SK-N-SH treated with all-trans-retinoic acid at 6 μM for 48 hours (cell line): Measurements from ENCODE around the gene CMBL.

Experiments used
- ATAC-seq: fragments of 200-7000 bp; cut with Tn5 transposase; 3 replicates; pipeline ENCODE4 v1.9.1; 2020; ENCODE audit warnings: mild to moderate bottlenecking, moderate library complexity
- ARNTL ChIP-seq: fragments of 450-650 bp; formaldehyde crosslinking; IDR thresholded peaks from 2 replicates; pipeline ENCODE4 v1.5.0; 2020; ENCODE audit warnings: low read depth, mild to moderate bottlenecking, moderate library complexity, borderline replicate concordance
- BACH2 ChIP-seq: fragments of 250-450 bp; sonication (Bioruptor Pico); IDR thresholded peaks from 2 replicates; pipeline ENCODE4 v1.9.0; 2021; ENCODE audit warnings: mild to moderate bottlenecking, borderline replicate concordance
- CSDC2 ChIP-seq: fragments of 250-450 bp; sonication (Bioruptor Pico); IDR thresholded peaks from 2 replicates; pipeline ENCODE4 v1.5.0; 2020; ENCODE audit warnings: mild to moderate bottlenecking, moderate library complexity
- ESRRG ChIP-seq: fragments of 250-450 bp; sonication (Bioruptor Pico); IDR thresholded peaks from 2 replicates; pipeline ENCODE4 v1.6.1; 2021; ENCODE audit warnings: mild to moderate bottlenecking
- GLIS3 ChIP-seq: fragments of 250-450 bp; sonication (Bioruptor Pico); IDR thresholded peaks from 2 replicates; pipeline ENCODE4 v1.5.0; 2020; ENCODE audit warnings: mild to moderate bottlenecking, moderate library complexity
- ISL1 ChIP-seq: fragments of 250-450 bp; sonication (Bioruptor Pico); IDR thresholded peaks from 2 replicates; pipeline ENCODE4 v2.1.2; 2022; ENCODE audit warnings: mild to moderate bottlenecking, moderate library complexity
- OSR1 ChIP-seq: fragments of 250-450 bp; sonication (Bioruptor Pico); IDR thresholded peaks from 2 replicates; pipeline ENCODE4 v1.8.0; 2022; ENCODE audit warnings: moderate library complexity, mild to moderate bottlenecking, inconsistent platforms
- PPARA ChIP-seq: fragments of 250-450 bp; sonication (Bioruptor Pico); IDR thresholded peaks from 2 replicates; pipeline ENCODE4 v1.5.0; 2020; ENCODE audit warnings: mild to moderate bottlenecking, borderline replicate concordance
- RARB ChIP-seq: fragments of 250-450 bp; sonication (Bioruptor Pico); IDR thresholded peaks from 2 replicates; pipeline ENCODE4 v1.8.0; 2021; ENCODE audit warnings: mild to moderate bottlenecking, moderate library complexity
- SNAI2 ChIP-seq: fragments of 250-450 bp; sonication (Bioruptor Pico); IDR thresholded peaks from 2 replicates; pipeline ENCODE4 v1.5.0; 2020; ENCODE audit warnings: mild to moderate bottlenecking, moderate library complexity
- TCF4 ChIP-seq: fragments of 250-450 bp; sonication (Bioruptor Pico); IDR thresholded peaks from 2 replicates; pipeline ENCODE4 v1.8.0; 2021; ENCODE audit warnings: mild to moderate bottlenecking, moderate library complexity, borderline replicate concordance
- TOX ChIP-seq: fragments of 250-450 bp; sonication (Bioruptor Pico); IDR thresholded peaks from 2 replicates; pipeline ENCODE4 v1.8.0; 2021; ENCODE audit warnings: mild to moderate bottlenecking, moderate library complexity, borderline replicate concordance
- ZC3H10 ChIP-seq: fragments of 250-450 bp; sonication (Bioruptor Pico); IDR thresholded peaks from 2 replicates; pipeline ENCODE4 v1.5.1; 2021; ENCODE audit warnings: mild to moderate bottlenecking, moderate library complexity
- ZFP30 ChIP-seq: fragments of 450-650 bp; formaldehyde crosslinking; IDR thresholded peaks from 2 replicates; pipeline ENCODE4 v1.5.0; 2022; ENCODE audit warnings: mild to moderate bottlenecking, moderate library complexity
- ZNF565 ChIP-seq: fragments of 450-650 bp; formaldehyde crosslinking; conservative IDR thresholded peaks from 2 replicates; pipeline ENCODE4 v1.5.0; 2020; ENCODE audit warnings: low read depth, mild to moderate bottlenecking, moderate library complexity
- ZNF70 ChIP-seq: fragments of 450-650 bp; formaldehyde crosslinking; IDR thresholded peaks from 2 replicates; pipeline ENCODE4 v1.5.0; 2020; ENCODE audit warnings: mild to moderate bottlenecking, moderate library complexity
- ZNF8 ChIP-seq: fragments of 450-650 bp; formaldehyde crosslinking; IDR thresholded peaks from 2 replicates; pipeline ENCODE4 v1.5.0; 2020; ENCODE audit warnings: mild to moderate bottlenecking, moderate library complexity
- TF ChIP-seq, protein P1 (sequence below): fragments of 250-450 bp; sonication (Bioruptor Pico); IDR thresholded peaks from 2 replicates; pipeline ENCODE4 v1.5.1; 2021; ENCODE audit warnings: mild to moderate bottlenecking, moderate library complexity
- TF ChIP-seq, protein P2 (sequence below): fragments of 250-450 bp; sonication (Bioruptor Pico); IDR thresholded peaks from 2 replicates; pipeline ENCODE4 v1.5.0; 2020; ENCODE audit warnings: mild to moderate bottlenecking, moderate library complexity
- TF ChIP-seq, protein P3 (sequence below): fragments of 250-450 bp; sonication (Bioruptor Pico); IDR thresholded peaks from 2 replicates; pipeline ENCODE4 v1.5.1; 2020; ENCODE audit warnings: low read depth, mild to moderate bottlenecking, moderate library complexity

Gene CMBL

DNA sequence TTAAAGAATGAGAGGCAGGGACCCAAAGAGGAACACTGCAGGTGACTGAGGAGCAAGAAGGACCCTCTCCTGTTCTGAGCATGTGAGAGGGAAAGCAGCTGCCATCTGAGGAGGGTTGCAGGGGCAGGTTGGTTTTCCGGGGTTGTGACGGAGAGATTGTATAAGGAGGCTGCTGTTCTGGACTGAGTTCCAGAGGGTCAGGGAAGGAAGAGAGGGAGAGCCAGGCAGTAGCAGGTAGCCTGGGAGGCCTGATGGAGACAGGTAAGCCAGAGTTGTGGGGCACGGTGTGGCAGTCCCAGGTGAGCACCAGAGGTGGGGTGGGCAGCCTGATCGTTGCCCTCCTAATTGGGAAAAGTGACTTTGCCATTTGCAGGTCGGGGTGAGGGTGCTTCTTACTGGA lies 47.8 kb downstream of the CMBL start:
- no peak for ATAC-seq
- TF ChIP-seq ZNF8 (CRISPR knock-in tag) (no peak), ZNF565 (CRISPR knock-in tag) (no peak), ZNF70 (CRISPR knock-in tag) (no peak), SNAI2 (CRISPR knock-in tag) (no peak), ZFP30 (CRISPR knock-in tag) (no peak), ZC3H10 (CRISPR knock-in tag) (no peak), GLIS3 (CRISPR knock-in tag) (no peak), ARNTL (CRISPR knock-in tag) (no peak), RARB (no peak)
- TF ChIP-seq, protein P1, sequence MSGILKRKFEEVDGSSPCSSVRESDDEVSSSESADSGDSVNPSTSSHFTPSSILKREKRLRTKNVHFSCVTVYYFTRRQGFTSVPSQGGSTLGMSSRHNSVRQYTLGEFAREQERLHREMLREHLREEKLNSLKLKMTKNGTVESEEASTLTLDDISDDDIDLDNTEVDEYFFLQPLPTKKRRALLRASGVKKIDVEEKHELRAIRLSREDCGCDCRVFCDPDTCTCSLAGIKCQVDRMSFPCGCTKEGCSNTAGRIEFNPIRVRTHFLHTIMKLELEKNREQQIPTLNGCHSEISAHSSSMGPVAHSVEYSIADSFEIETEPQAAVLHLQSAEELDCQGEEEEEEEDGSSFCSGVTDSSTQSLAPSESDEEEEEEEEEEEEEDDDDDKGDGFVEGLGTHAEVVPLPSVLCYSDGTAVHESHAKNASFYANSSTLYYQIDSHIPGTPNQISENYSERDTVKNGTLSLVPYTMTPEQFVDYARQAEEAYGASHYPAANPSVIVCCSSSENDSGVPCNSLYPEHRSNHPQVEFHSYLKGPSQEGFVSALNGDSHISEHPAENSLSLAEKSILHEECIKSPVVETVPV: no peak
- TF ChIP-seq, protein P2, sequence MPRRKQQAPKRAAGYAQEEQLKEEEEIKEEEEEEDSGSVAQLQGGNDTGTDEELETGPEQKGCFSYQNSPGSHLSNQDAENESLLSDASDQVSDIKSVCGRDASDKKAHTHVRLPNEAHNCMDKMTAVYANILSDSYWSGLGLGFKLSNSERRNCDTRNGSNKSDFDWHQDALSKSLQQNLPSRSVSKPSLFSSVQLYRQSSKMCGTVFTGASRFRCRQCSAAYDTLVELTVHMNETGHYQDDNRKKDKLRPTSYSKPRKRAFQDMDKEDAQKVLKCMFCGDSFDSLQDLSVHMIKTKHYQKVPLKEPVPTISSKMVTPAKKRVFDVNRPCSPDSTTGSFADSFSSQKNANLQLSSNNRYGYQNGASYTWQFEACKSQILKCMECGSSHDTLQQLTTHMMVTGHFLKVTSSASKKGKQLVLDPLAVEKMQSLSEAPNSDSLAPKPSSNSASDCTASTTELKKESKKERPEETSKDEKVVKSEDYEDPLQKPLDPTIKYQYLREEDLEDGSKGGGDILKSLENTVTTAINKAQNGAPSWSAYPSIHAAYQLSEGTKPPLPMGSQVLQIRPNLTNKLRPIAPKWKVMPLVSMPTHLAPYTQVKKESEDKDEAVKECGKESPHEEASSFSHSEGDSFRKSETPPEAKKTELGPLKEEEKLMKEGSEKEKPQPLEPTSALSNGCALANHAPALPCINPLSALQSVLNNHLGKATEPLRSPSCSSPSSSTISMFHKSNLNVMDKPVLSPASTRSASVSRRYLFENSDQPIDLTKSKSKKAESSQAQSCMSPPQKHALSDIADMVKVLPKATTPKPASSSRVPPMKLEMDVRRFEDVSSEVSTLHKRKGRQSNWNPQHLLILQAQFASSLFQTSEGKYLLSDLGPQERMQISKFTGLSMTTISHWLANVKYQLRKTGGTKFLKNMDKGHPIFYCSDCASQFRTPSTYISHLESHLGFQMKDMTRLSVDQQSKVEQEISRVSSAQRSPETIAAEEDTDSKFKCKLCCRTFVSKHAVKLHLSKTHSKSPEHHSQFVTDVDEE (CRISPR knock-in tag): no peak

DNA sequence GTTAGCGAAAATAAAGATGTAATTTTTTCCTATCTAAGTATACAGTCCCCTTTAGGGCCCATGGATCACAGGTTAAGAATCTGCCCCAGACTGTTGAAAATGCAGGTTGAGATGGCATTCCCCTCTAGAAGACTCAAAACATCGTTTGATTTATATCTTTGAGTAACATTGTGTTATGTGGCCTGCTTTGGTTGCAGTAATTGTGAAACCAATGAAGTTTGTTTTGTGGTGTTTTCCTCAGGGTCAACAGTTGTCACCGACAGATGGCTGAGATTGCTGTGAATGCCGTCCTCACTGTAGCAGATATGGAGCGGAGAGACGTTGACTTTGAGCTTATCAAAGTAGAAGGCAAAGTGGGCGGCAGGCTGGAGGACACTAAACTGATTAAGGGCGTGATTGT lies 49.8 kb downstream of the CMBL start:
- TF ChIP-seq TCF4 (CRISPR knock-in tag): no peak
- no peak for TF ChIP-seq ZC3H10 (CRISPR knock-in tag)
- no peak for TF ChIP-seq ZNF70 (CRISPR knock-in tag)
- TF ChIP-seq ESRRG (CRISPR knock-in tag): no peak
- TF ChIP-seq, protein P1: no peak
- TF ChIP-seq, all 23 proteins: peak for 0

DNA sequence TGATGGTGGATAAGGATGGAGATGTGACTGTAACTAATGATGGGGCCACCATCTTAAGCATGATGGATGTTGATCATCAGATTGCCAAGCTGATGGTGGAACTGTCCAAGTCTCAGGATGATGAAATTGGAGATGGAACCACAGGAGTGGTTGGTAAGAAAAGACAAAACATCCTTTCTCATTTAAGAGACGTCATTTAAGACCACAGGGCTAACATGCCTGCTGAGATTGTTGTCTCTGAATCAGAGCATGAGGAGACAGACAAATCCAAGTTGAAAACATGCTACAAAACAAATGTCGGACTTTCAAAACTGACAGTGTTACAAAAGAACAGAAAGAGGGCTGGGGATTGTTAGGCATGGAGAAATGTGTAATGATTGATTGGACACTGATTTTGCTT lies 53.0 kb downstream of the CMBL start:
- ATAC-seq: no peak
- TF ChIP-seq TOX (CRISPR knock-in tag) (no peak), PPARA (CRISPR knock-in tag) (no peak), ESRRG (CRISPR knock-in tag) (no peak), ZNF565 (CRISPR knock-in tag) (no peak), ISL1 (no peak), ZC3H10 (CRISPR knock-in tag) (no peak), ZFP30 (CRISPR knock-in tag) (no peak), CSDC2 (CRISPR knock-in tag) (no peak), OSR1 (CRISPR knock-in tag) (no peak), RARB (no peak), TCF4 (CRISPR knock-in tag) (no peak), GLIS3 (CRISPR knock-in tag) (no peak), BACH2 (CRISPR knock-in tag) (no peak), ZNF8 (CRISPR knock-in tag) (no peak), ZNF70 (CRISPR knock-in tag) (no peak)
- TF ChIP-seq, protein P3, sequence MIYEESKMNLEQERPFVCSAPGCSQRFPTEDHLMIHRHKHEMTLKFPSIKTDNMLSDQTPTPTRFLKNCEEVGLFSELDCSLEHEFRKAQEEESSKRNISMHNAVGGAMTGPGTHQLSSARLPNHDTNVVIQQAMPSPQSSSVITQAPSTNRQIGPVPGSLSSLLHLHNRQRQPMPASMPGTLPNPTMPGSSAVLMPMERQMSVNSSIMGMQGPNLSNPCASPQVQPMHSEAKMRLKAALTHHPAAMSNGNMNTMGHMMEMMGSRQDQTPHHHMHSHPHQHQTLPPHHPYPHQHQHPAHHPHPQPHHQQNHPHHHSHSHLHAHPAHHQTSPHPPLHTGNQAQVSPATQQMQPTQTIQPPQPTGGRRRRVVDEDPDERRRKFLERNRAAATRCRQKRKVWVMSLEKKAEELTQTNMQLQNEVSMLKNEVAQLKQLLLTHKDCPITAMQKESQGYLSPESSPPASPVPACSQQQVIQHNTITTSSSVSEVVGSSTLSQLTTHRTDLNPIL (CRISPR knock-in tag): no peak
- TF ChIP-seq, protein P1: no peak

More for the DNA sequence above, 49.8 kb downstream of the CMBL start:
- ATAC-seq: no peak

DNA sequence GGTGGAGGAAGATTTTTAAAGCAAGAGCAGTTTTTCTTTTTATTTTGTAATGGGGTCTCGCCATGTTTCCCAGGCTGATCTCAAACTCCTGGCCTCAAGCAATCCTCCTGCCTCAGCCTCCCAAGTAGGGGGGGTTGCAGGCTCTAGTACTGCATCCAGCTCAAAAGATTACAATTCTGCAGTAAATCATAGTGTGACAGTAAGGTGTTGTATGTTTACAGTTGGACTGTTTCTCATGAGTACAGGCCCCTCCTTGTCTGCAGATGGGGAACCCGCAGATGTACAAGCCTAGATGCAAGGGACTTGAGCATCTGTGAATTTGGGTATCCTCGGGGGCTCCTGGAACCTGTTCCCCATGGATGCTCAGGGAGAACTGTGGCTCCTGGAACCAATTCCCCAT lies 54.3 kb downstream of the CMBL start:
- ATAC-seq: no peak
- TF ChIP-seq ESRRG (CRISPR knock-in tag): no peak
- no peak for TF ChIP-seq TCF4 (CRISPR knock-in tag)
- no peak for TF ChIP-seq ZC3H10 (CRISPR knock-in tag)
- no peak for TF ChIP-seq ZNF8 (CRISPR knock-in tag)
- TF ChIP-seq ARNTL (CRISPR knock-in tag): no peak
- no peak for TF ChIP-seq RARB
- TF ChIP-seq TOX (CRISPR knock-in tag): no peak
